ENCODE data around the gene SLC23A1.

GRCh38 chr5:139393497-139394122 lies 10.5 kb upstream of the SLC23A1 start:
- TF ChIP-seq ISL1 (CRISPR knock-in tag; IDR thresholded peaks at IDR 0.05) = no peak
- TF ChIP-seq ZFP30 (CRISPR knock-in tag; IDR thresholded peaks at IDR 0.05) = no peak
- no peak for TF ChIP-seq ARNTL (CRISPR knock-in tag; IDR thresholded peaks at IDR 0.05; ENCODE audit: borderline replicate concordance, low read depth)
- TF ChIP-seq PPARA (CRISPR knock-in tag; IDR thresholded peaks at IDR 0.05; ENCODE audit: borderline replicate concordance) = no peak
- no peak for TF ChIP-seq PATZ1 (CRISPR knock-in tag; IDR thresholded peaks at IDR 0.05; ENCODE audit: borderline replicate concordance)
- no peak for TF ChIP-seq ESRRG (CRISPR knock-in tag; IDR thresholded peaks at IDR 0.05)
- TF ChIP-seq POU6F1 (CRISPR knock-in tag; IDR thresholded peaks at IDR 0.05; ENCODE audit: borderline replicate concordance, low read depth) = no peak
